WTC11 (cell line): ENCODE measurements around the gene LBH. TPM values are rescaled to one million over a fixed set of nuclear protein-coding genes. Genes with fewer than 3 reads are reported as not detected.

Source experiments
- ATAC-seq: fragments of 200-7000 bp; cut with Tn5 transposase; 2 replicates; pipeline ENCODE4 v1.10.0; 2021; ENCODE audit warnings: mild to moderate bottlenecking, moderate library complexity
- CTCF ChIA-PET: fragments of 300-600 bp; sonication (Branson Sonifier 250); formaldehyde crosslinking; loops from one replicate; lab custom pipeline; 2021; ENCODE audit warnings: antibody characterized with exemption; lab: Charles Lee
- POLR2A ChIA-PET: fragments of 350-600 bp; sonication (Branson Sonifier 250); formaldehyde crosslinking; loops from one replicate; lab custom pipeline; 2021; ENCODE audit warnings: antibody characterized with exemption; lab: Charles Lee
- DNase-seq: peaks from one replicate; pipeline ENCODE4 v3.0.0; 2021; ENCODE audit warnings: low spot score
- H3K27ac Mint-ChIP-seq: 2 replicates; pipeline ENCODE4 v1.8.0; 2021; ENCODE audit warnings: mixed read lengths
- H3K27me3 Mint-ChIP-seq: 2 replicates; pipeline ENCODE4 v1.8.0; 2021; ENCODE audit warnings: low read depth, mild to moderate bottlenecking, moderate library complexity, mixed read lengths
- H3K36me3 Mint-ChIP-seq: 2 replicates; pipeline ENCODE4 v1.8.0; 2021; ENCODE audit warnings: mixed read lengths
- H3K4me1 Mint-ChIP-seq: 2 replicates; pipeline ENCODE4 v1.8.0; 2022; ENCODE audit warnings: mixed read lengths
- H3K4me3 Mint-ChIP-seq: 2 replicates; pipeline ENCODE4 v1.8.0; 2021; ENCODE audit warnings: mild to moderate bottlenecking, moderate library complexity, mixed read lengths
- H3K9me3 Mint-ChIP-seq: 2 replicates; pipeline ENCODE4 v1.8.0; 2021; ENCODE audit warnings: mixed read lengths
- ATF2 ChIP-seq: sonication (generic); formaldehyde crosslinking; IDR thresholded peaks from 2 replicates; pipeline ENCODE4 v1.8.1; 2022; ENCODE audit warnings: low read depth, missing genetic modification reagents, borderline replicate concordance
- CBFB ChIP-seq: sonication (generic); formaldehyde crosslinking; IDR thresholded peaks from 2 replicates; pipeline ENCODE4 v1.8.1; 2022; ENCODE audit warnings: mild to moderate bottlenecking, low read depth, missing genetic modification reagents
- E2F5 ChIP-seq: sonication (generic); formaldehyde crosslinking; IDR thresholded peaks from 2 replicates; pipeline ENCODE4 v1.8.1; 2022; ENCODE audit warnings: mild to moderate bottlenecking, moderate library complexity, missing genetic modification reagents
- FOXK1 ChIP-seq: sonication (generic); formaldehyde crosslinking; IDR thresholded peaks from 2 replicates; pipeline ENCODE4 v1.8.0; 2022; ENCODE audit warnings: mild to moderate bottlenecking, moderate library complexity, missing genetic modification reagents
- HMGXB4 ChIP-seq: sonication (generic); formaldehyde crosslinking; IDR thresholded peaks from 2 replicates; pipeline ENCODE4 v1.8.1; 2023; ENCODE audit warnings: mild to moderate bottlenecking, moderate library complexity, missing genetic modification reagents
- JUN ChIP-seq: sonication (generic); formaldehyde crosslinking; IDR thresholded peaks from 2 replicates; pipeline ENCODE4 v1.8.0; 2023; ENCODE audit warnings: mild to moderate bottlenecking, missing genetic modification reagents
- MYBL2 ChIP-seq: sonication (generic); formaldehyde crosslinking; IDR thresholded peaks from 2 replicates; pipeline ENCODE4 v1.8.1; 2023; ENCODE audit warnings: mild to moderate bottlenecking, moderate library complexity, missing genetic modification reagents
- OVOL2 ChIP-seq: fragments of 250-450 bp; sonication (Bioruptor Pico); IDR thresholded peaks from 2 replicates; pipeline ENCODE4 v1.9.0; 2021; ENCODE audit warnings: mild to moderate bottlenecking, borderline replicate concordance
- RELA ChIP-seq: sonication (generic); formaldehyde crosslinking; IDR thresholded peaks from 2 replicates; pipeline ENCODE4 v1.8.1; 2022; ENCODE audit warnings: missing genetic modification reagents, mild to moderate bottlenecking, borderline replicate concordance
- TP53 ChIP-seq: sonication (generic); formaldehyde crosslinking; IDR thresholded peaks from 2 replicates; pipeline ENCODE4 v1.8.1; 2023; ENCODE audit warnings: mild to moderate bottlenecking, missing genetic modification reagents
- USF2 ChIP-seq: sonication (generic); formaldehyde crosslinking; IDR thresholded peaks from 2 replicates; pipeline ENCODE4 v1.8.1; 2023; ENCODE audit warnings: mild to moderate bottlenecking, missing genetic modification reagents, moderate library complexity
- ZBTB43 ChIP-seq: sonication (generic); formaldehyde crosslinking; IDR thresholded peaks from 2 replicates; pipeline ENCODE4 v1.8.1; 2023; ENCODE audit warnings: mild to moderate bottlenecking, missing genetic modification reagents
- ZNF121 ChIP-seq: sonication (generic); formaldehyde crosslinking; IDR thresholded peaks from 2 replicates; pipeline ENCODE4 v1.8.0; 2023; ENCODE audit warnings: missing genetic modification reagents
- ZNF138 ChIP-seq: sonication (generic); formaldehyde crosslinking; conservative IDR thresholded peaks from 2 replicates; pipeline ENCODE4 v1.8.1; 2022; ENCODE audit warnings: mild to moderate bottlenecking, moderate library complexity, missing genetic modification reagents
- ZNF317 ChIP-seq: sonication (generic); formaldehyde crosslinking; IDR thresholded peaks from 2 replicates; pipeline ENCODE4 v1.8.1; 2023; ENCODE audit warnings: low read depth, mild to moderate bottlenecking, moderate library complexity, missing genetic modification reagents, borderline replicate concordance
- ZNF396 ChIP-seq: fragments of 250-450 bp; sonication (Bioruptor Pico); IDR thresholded peaks from 2 replicates; pipeline ENCODE4 v1.8.0; 2021; ENCODE audit warnings: mild to moderate bottlenecking, moderate library complexity, borderline replicate concordance
- ZNF416 ChIP-seq: fragments of 250-450 bp; sonication (Bioruptor Pico); IDR thresholded peaks from 2 replicates; pipeline ENCODE4 v1.9.0; 2021; ENCODE audit warnings: mild to moderate bottlenecking, inconsistent platforms
- ZNF423 ChIP-seq: fragments of 250-450 bp; sonication (Bioruptor Pico); IDR thresholded peaks from 2 replicates; pipeline ENCODE4 v2.1.2; 2022; ENCODE audit warnings: mild to moderate bottlenecking, moderate library complexity
- ZNF671 ChIP-seq: fragments of 250-450 bp; sonication (Bioruptor Pico); IDR thresholded peaks from 2 replicates; pipeline ENCODE4 v1.8.0; 2021; ENCODE audit warnings: mild to moderate bottlenecking
- total RNA-seq: library from RNA; stranded (reverse); gene quantifications from 3 replicates; pipeline ENCODE4 v1.2.3, GENCODE V29; 2021
- TF ChIP-seq, protein P1 (sequence below): sonication (generic); formaldehyde crosslinking; IDR thresholded peaks from 2 replicates; pipeline ENCODE4 v1.8.1; 2022; ENCODE audit warnings: low read depth, mild to moderate bottlenecking, moderate library complexity, missing genetic modification reagents, borderline replicate concordance
- TF ChIP-seq, protein P2 (sequence below): sonication (generic); formaldehyde crosslinking; IDR thresholded peaks from 2 replicates; pipeline ENCODE4 v1.8.1; 2023; ENCODE audit warnings: mild to moderate bottlenecking, missing genetic modification reagents, borderline replicate concordance
- TF ChIP-seq, protein P3 (sequence below): fragments of 250-450 bp; sonication (Bioruptor Pico); IDR thresholded peaks from 2 replicates; pipeline ENCODE4 v1.9.0; 2021; ENCODE audit warnings: mild to moderate bottlenecking

Gene LBH
- total RNA-seq, 1 experiment from 2014 or later = 47.3 TPM

- no peak for DNase-seq
- no peak for ATAC-seq
- no peaks in the 10 kb centered on the region for H3K27me3 Mint-ChIP-seq
- TF ChIP-seq ZNF416 (no peak), OVOL2 (CRISPR knock-in tag) (no peak), CBFB (CRISPR knock-in tag) (no peak), ZNF671 (no peak), FOXK1 (no peak), RELA (CRISPR knock-in tag) (no peak), HMGXB4 (CRISPR knock-in tag) (no peak), ATF2 (no peak), JUN (no peak)
- H3K4me1 Mint-ChIP-seq = peaks cover 33% of the 10 kb centered on the region
- CTCF ChIA-PET = interaction anchor here (2.9 kb wide), 1 partner anchor 10 kb away, joined by 20 read pairs; no protein-coding TSS in a partner anchor
- no peak overlapping the region for H3K27ac Mint-ChIP-seq
- no peak overlapping the region for H3K4me3 Mint-ChIP-seq
- H3K36me3 Mint-ChIP-seq = peaks cover 30% of the 10 kb centered on the region
- POLR2A ChIA-PET = no interaction called here
- H3K9me3 Mint-ChIP-seq = peaks cover 11% of the 10 kb centered on the region; the same call in 1 of the 2 replicates
These were observed 17.5 kb downstream of the LBH start for GRCh38 chr2:30248791-30249190.

DNA sequence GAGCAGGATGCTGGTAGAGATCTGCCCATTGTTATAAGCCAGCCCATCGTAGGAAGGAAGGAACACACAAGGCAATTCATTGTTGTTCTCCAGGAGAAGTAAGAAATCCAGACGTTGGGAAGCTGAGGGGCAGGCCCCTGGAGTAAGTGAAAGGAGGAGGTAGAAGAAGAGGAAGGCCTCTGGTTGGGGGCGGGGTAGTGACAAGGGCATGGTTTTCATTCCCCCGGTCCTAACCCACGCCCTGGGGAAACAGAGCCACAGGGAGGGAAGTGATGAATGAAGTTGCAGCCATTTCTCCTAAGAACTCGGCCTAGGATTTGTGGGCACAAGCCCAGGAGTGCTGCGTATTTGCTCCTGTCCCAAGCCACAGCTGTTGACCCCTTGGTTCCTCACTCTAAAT is 18.0 kb downstream of the LBH start:
- ChIA-PET CTCF (interaction anchor here (2.9 kb wide), 1 partner anchor 11 kb away, joined by 20 read pairs; no protein-coding TSS in a partner anchor), POLR2A (no interaction called here)
- H3K4me1 Mint-ChIP-seq = peaks cover 32% of the 10 kb centered on the region
- peaks cover 11% of the 10 kb centered on the region; the same call in 1 of the 2 replicates for H3K9me3 Mint-ChIP-seq
- no peaks in the 10 kb centered on the region for H3K27me3 Mint-ChIP-seq
- no peak overlapping the region for H3K27ac Mint-ChIP-seq
- ATAC-seq = no peak
- H3K4me3 Mint-ChIP-seq = no peak overlapping the region
- peaks cover 30% of the 10 kb centered on the region for H3K36me3 Mint-ChIP-seq
- no peak for DNase-seq
- TF ChIP-seq JUN (no peak), ZNF121 (CRISPR knock-in tag) (no peak), ZNF423 (CRISPR knock-in tag) (no peak), ZNF317 (CRISPR knock-in tag) (no peak), TP53 (CRISPR knock-in tag) (no peak), MYBL2 (no peak), ZNF396 (CRISPR knock-in tag) (no peak), ZNF138 (CRISPR knock-in tag) (no peak), ZBTB43 (CRISPR knock-in tag) (no peak), E2F5 (no peak), USF2 (CRISPR knock-in tag) (no peak)
- TF ChIP-seq, protein P1, sequence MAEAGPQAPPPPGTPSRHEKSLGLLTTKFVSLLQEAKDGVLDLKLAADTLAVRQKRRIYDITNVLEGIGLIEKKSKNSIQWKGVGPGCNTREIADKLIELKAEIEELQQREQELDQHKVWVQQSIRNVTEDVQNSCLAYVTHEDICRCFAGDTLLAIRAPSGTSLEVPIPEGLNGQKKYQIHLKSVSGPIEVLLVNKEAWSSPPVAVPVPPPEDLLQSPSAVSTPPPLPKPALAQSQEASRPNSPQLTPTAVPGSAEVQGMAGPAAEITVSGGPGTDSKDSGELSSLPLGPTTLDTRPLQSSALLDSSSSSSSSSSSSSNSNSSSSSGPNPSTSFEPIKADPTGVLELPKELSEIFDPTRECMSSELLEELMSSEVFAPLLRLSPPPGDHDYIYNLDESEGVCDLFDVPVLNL = no peak
- TF ChIP-seq, protein P2, sequence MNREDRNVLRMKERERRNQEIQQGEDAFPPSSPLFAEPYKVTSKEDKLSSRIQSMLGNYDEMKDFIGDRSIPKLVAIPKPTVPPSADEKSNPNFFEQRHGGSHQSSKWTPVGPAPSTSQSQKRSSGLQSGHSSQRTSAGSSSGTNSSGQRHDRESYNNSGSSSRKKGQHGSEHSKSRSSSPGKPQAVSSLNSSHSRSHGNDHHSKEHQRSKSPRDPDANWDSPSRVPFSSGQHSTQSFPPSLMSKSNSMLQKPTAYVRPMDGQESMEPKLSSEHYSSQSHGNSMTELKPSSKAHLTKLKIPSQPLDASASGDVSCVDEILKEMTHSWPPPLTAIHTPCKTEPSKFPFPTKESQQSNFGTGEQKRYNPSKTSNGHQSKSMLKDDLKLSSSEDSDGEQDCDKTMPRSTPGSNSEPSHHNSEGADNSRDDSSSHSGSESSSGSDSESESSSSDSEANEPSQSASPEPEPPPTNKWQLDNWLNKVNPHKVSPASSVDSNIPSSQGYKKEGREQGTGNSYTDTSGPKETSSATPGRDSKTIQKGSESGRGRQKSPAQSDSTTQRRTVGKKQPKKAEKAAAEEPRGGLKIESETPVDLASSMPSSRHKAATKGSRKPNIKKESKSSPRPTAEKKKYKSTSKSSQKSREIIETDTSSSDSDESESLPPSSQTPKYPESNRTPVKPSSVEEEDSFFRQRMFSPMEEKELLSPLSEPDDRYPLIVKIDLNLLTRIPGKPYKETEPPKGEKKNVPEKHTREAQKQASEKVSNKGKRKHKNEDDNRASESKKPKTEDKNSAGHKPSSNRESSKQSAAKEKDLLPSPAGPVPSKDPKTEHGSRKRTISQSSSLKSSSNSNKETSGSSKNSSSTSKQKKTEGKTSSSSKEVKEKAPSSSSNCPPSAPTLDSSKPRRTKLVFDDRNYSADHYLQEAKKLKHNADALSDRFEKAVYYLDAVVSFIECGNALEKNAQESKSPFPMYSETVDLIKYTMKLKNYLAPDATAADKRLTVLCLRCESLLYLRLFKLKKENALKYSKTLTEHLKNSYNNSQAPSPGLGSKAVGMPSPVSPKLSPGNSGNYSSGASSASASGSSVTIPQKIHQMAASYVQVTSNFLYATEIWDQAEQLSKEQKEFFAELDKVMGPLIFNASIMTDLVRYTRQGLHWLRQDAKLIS (CRISPR knock-in tag) = no peak
- TF ChIP-seq, protein P3, sequence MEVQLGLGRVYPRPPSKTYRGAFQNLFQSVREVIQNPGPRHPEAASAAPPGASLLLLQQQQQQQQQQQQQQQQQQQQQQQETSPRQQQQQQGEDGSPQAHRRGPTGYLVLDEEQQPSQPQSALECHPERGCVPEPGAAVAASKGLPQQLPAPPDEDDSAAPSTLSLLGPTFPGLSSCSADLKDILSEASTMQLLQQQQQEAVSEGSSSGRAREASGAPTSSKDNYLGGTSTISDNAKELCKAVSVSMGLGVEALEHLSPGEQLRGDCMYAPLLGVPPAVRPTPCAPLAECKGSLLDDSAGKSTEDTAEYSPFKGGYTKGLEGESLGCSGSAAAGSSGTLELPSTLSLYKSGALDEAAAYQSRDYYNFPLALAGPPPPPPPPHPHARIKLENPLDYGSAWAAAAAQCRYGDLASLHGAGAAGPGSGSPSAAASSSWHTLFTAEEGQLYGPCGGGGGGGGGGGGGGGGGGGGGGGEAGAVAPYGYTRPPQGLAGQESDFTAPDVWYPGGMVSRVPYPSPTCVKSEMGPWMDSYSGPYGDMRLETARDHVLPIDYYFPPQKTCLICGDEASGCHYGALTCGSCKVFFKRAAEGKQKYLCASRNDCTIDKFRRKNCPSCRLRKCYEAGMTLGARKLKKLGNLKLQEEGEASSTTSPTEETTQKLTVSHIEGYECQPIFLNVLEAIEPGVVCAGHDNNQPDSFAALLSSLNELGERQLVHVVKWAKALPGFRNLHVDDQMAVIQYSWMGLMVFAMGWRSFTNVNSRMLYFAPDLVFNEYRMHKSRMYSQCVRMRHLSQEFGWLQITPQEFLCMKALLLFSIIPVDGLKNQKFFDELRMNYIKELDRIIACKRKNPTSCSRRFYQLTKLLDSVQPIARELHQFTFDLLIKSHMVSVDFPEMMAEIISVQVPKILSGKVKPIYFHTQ (CRISPR knock-in tag) = no peak
